ENCODE measurements around the gene C12orf57. TPM values are rescaled to one million over a fixed set of nuclear protein-coding genes. Genes with fewer than 3 reads are reported as not detected.

Gene C12orf57
- total and polyA plus RNA-seq, 2 experiments from 2014 or later, result 247 to 264 TPM

DNA sequence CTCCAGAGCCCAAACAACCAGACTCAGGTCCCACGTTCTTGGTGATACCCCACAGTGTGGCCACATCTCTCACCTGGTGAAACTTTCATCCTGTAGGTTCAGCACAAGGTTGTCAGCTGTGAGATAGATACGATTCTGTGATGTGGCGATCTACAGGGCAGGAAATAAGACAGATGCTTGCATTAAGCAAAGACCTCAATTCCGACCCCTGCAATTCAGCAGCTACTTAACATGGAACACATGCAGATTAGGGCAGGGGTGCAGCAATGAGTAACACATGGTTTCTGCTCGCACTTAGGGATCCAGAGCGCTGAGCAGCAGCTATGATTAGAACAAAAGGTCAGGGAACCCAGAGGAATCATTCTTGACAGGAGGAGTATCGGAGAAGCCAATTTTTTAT is 22.5 kb downstream of the C12orf57 start:
- Histone ChIP-seq H3K79me2 (ENCODE audit: insufficient read depth) (peaks cover 38% of the 10 kb centered on the region), H3K9me3 (ENCODE audit: low read depth) (no peaks in the 10 kb centered on the region), H3K9ac (no peak overlapping the region), H3K4me1 (ENCODE audit: insufficient read depth) (peaks cover 15% of the 10 kb centered on the region; the same call in 1 of the 2 replicates), H3K27me3 (replicated peaks; ENCODE audit: insufficient read depth) (no peaks in the 10 kb centered on the region), H2AFZ (no peak overlapping the region), H3K36me3 (ENCODE audit: low read depth) (peaks cover 27% of the 10 kb centered on the region), H3F3A (ENCODE audit: insufficient read depth) (peaks cover 45% of the 10 kb centered on the region), H4K20me1 (ENCODE audit: insufficient read depth) (no peaks in the 10 kb centered on the region), H3K9me2 (ENCODE audit: insufficient read depth) (no peaks in the 10 kb centered on the region), H3K27ac (no peak overlapping the region), H3K4me3 (no peak overlapping the region), H3K4me2 (ENCODE audit: unreplicated experiment) (no peak overlapping the region)
- no peak for DNase-seq
- in situ Hi-C loops (cut with MboI), result no loop called here
- TF ChIP-seq EZH2phosphoT487 (IDR thresholded peaks at IDR 0.05; ENCODE audit: insufficient read depth, low read depth) (no peak), EZH2 (IDR thresholded peaks at IDR 0.05; ENCODE audit: insufficient read depth, poor library complexity, severe bottlenecking) (no peak)
- WGBS, 2 experiments (ENCODE audit: low coverage in 1 of 2, low lambda C conversion rate in 2 of 2, missing lambda C conversion rate in 2 of 2), result 77 to 80% methylated on average over 7 of the region's 7 CpGs

- H3K79me2 ChIP-seq (ENCODE audit: insufficient read depth), result peaks cover 51% of the 10 kb centered on the region
- no peaks in the 10 kb centered on the region for H3K9me2 ChIP-seq (ENCODE audit: insufficient read depth)
- H3K36me3 ChIP-seq (ENCODE audit: low read depth), result peaks cover 30% of the 10 kb centered on the region
- no peak for TF ChIP-seq EZH2phosphoT487 (IDR thresholded peaks at IDR 0.05; ENCODE audit: insufficient read depth, low read depth)
- no peak for TF ChIP-seq EZH2 (IDR thresholded peaks at IDR 0.05; ENCODE audit: insufficient read depth, poor library complexity, severe bottlenecking)
- in situ Hi-C loops (cut with MboI), result no loop called here
- no peak overlapping the region for H3K4me3 ChIP-seq
- no peak overlapping the region for H3K27ac ChIP-seq
- no peaks in the 10 kb centered on the region for H3K9me3 ChIP-seq (ENCODE audit: low read depth)
- no peak overlapping the region for H2AFZ ChIP-seq
- DNase-seq, result no peak
- no peaks in the 10 kb centered on the region for H4K20me1 ChIP-seq (ENCODE audit: insufficient read depth)
- H3K9ac ChIP-seq, result no peak overlapping the region
- WGBS, 2 experiments (ENCODE audit: low coverage in 1 of 2, low lambda C conversion rate in 2 of 2, missing lambda C conversion rate in 2 of 2), result 70 to 83% methylated on average over 7 to 10 of the region's 10 CpGs
- H3K4me2 ChIP-seq (ENCODE audit: unreplicated experiment), result no peak overlapping the region
- H3F3A ChIP-seq (ENCODE audit: insufficient read depth), result peaks cover 45% of the 10 kb centered on the region
- H3K27me3 ChIP-seq (replicated peaks; ENCODE audit: insufficient read depth), result no peaks in the 10 kb centered on the region
- H3K4me1 ChIP-seq (ENCODE audit: insufficient read depth), result peaks cover 19% of the 10 kb centered on the region
Measured at GRCh38 chr12:6967651-6968100, 23.9 kb downstream of the C12orf57 start.

DNA sequence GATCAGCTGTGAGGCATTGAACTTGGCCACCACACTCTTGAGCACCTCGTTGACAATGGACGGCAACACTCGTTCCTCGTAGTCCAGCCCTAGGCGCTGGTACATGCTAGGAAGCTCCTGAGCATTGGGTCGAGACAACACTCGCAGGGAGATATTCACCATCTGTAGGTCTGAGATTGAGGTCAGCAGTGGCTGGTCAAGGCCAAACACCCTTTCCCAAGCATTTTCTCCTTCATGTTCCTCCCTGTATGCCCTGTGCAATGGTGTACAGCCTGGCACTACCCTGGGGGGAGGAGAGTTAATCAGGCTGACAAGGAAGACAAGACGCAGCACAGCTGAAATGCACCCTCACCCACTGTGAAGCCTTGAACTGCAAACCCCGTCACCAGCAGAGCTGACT is 24.6 kb downstream of the C12orf57 start:
- Histone ChIP-seq H3F3A (ENCODE audit: insufficient read depth) (peaks cover 45% of the 10 kb centered on the region), H3K4me2 (ENCODE audit: unreplicated experiment) (no peak overlapping the region), H3K9me3 (ENCODE audit: low read depth) (no peaks in the 10 kb centered on the region), H3K27me3 (replicated peaks; ENCODE audit: insufficient read depth) (no peaks in the 10 kb centered on the region), H3K4me3 (peak overlapping the region; percentile 100; the same call in 1 of the 2 replicates), H3K79me2 (ENCODE audit: insufficient read depth) (peaks cover 58% of the 10 kb centered on the region), H3K9me2 (ENCODE audit: insufficient read depth) (no peaks in the 10 kb centered on the region), H3K36me3 (ENCODE audit: low read depth) (peaks cover 30% of the 10 kb centered on the region), H3K27ac (no peak overlapping the region), H3K9ac (peak overlapping the region; percentile 98; the same call in 1 of the 2 replicates), H3K4me1 (ENCODE audit: insufficient read depth) (peaks cover 20% of the 10 kb centered on the region), H2AFZ (no peak overlapping the region), H4K20me1 (ENCODE audit: insufficient read depth) (no peaks in the 10 kb centered on the region)
- no peak for DNase-seq
- WGBS, 2 experiments (ENCODE audit: low coverage in 1 of 2, low lambda C conversion rate in 2 of 2, missing lambda C conversion rate in 2 of 2), result 86 to 92% methylated on average over 9 of the region's 9 CpGs
- no peak for TF ChIP-seq EZH2 (IDR thresholded peaks at IDR 0.05; ENCODE audit: insufficient read depth, poor library complexity, severe bottlenecking)
- TF ChIP-seq EZH2phosphoT487 (IDR thresholded peaks at IDR 0.05; ENCODE audit: insufficient read depth, low read depth), result no peak
- in situ Hi-C loops (cut with MboI), result no loop called here

DNA sequence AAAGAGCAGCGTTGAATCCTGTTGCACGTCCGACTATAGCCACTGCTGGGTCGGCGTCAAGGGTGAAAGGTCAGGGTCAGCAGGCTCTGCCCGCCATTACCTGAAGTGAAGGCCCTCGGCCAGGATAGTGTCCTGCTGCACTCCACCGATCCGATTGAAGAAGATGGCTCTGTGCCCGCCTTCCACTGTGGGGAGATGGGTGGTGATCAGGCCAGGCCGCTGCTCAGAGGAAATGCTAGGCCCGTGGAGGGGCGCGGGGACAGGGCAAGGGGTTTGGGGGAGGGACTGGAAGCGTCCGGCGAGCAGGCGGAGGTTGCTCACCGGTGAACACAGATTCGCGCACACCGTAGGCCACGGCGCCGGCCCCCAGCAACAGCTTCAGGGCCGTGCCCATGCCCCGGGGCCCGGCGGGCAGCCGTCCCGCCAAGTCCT is 26.3 kb downstream of the C12orf57 start:
- Histone ChIP-seq H2AFZ (peak overlapping the region; percentile 59), H3K27ac (peak overlapping the region; percentile 92), H3K9me3 (ENCODE audit: low read depth) (no peaks in the 10 kb centered on the region), H3F3A (ENCODE audit: insufficient read depth) (peaks cover 40% of the 10 kb centered on the region), H3K79me2 (ENCODE audit: insufficient read depth) (peaks cover 69% of the 10 kb centered on the region), H3K36me3 (ENCODE audit: low read depth) (peaks cover 44% of the 10 kb centered on the region), H3K4me1 (ENCODE audit: insufficient read depth) (peaks cover 20% of the 10 kb centered on the region), H3K27me3 (replicated peaks; ENCODE audit: insufficient read depth) (no peaks in the 10 kb centered on the region), H3K4me3 (peak overlapping the region; percentile 100), H3K9me2 (ENCODE audit: insufficient read depth) (no peaks in the 10 kb centered on the region), H3K4me2 (ENCODE audit: unreplicated experiment) (peak overlapping the region; percentile 99), H3K9ac (peak overlapping the region; percentile 98), H4K20me1 (ENCODE audit: insufficient read depth) (no peaks in the 10 kb centered on the region)
- 1 to 2% methylated on average over 16 to 31 of the region's 31 CpGs for WGBS, 2 experiments (ENCODE audit: low coverage in 1 of 2, low lambda C conversion rate in 2 of 2, missing lambda C conversion rate in 2 of 2)
- peak; percentile 34 for DNase-seq
- TF ChIP-seq EZH2phosphoT487 (IDR thresholded peaks at IDR 0.05; ENCODE audit: insufficient read depth, low read depth) (no peak), EZH2 (IDR thresholded peaks at IDR 0.05; ENCODE audit: insufficient read depth, poor library complexity, severe bottlenecking) (no peak)
- in situ Hi-C loops (cut with MboI), result no loop called here
